Esophagus muscularis mucosa (tissue), 4 donors: Measurements from ENCODE around the gene PTPN14.

Experiments used
- EP300 ChIP-seq: sonication (generic); formaldehyde crosslinking; IDR thresholded peaks from one replicate; pipeline ENCODE4 v1.6.1; 2017; ENCODE audit warnings: antibody characterized with exemption
- POLR2A ChIP-seq: fragments of 450-650 bp; IDR thresholded peaks from one replicate; pipeline ENCODE4 v1.6.1; 2017; ENCODE audit warnings: antibody characterized with exemption, moderate library complexity, mild to moderate bottlenecking, low read depth
- POLR2AphosphoS5 ChIP-seq, 2 donors: sonication (generic); formaldehyde crosslinking; IDR thresholded peaks; one replicate each; pipeline ENCODE4 v1.6.1; 2017; ENCODE audit warnings: antibody characterized with exemption in 2 of 2
- TF ChIP-seq, protein P1 (sequence below), 3 experiments: fragments of 200-600 bp in 2 of 3; fragments of 450-650 bp in 1 of 3; sonication (generic) in 2 of 3; IDR thresholded peaks; one replicate each; pipeline ENCODE4 v1.5.1; 2017 to 2019; ENCODE audit warnings: antibody characterized with exemption in 3 of 3, mild to moderate bottlenecking in 2 of 3, moderate library complexity in 1 of 3

DNA sequence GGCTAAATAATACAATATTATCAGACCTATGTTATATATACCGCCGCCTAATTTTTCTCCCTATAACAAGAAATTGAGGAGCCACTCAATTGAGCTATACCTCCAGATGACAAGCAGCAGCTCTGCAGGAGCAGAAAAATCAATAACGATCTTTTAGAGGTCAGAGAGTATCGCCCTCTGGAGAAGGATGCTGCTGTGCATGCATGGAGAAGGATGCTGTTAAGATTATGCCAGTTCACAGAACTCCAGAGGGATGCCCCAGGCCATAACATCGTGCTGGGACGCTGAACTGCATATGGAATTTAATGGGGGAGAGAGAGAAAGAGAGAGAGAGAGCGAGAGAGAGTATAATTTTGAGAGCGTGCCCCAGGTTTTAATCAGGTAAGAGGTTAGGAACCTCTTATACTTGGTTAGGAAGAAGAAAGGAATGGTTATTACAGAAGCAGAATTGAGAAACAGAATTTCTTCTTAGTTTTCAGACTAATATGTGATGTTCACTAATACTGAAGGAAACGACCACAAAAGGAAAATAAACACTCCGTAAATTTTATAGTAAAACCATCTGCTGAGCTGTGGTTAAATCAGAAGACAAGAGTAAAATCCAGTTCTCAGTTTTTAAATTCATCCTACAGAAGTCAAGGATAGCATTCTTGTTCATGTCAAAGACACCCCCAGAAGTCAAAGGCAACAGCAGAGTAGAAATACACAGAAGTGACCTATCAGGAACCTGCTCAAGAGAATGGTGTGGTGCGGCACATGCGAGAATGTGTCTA, 159.3 kb downstream of the PTPN14 start:
- no peak for TF ChIP-seq POLR2AphosphoS5 (IDR thresholded peaks at IDR 0.05)
- TF ChIP-seq POLR2A = no peak
- TF ChIP-seq, protein P1, sequence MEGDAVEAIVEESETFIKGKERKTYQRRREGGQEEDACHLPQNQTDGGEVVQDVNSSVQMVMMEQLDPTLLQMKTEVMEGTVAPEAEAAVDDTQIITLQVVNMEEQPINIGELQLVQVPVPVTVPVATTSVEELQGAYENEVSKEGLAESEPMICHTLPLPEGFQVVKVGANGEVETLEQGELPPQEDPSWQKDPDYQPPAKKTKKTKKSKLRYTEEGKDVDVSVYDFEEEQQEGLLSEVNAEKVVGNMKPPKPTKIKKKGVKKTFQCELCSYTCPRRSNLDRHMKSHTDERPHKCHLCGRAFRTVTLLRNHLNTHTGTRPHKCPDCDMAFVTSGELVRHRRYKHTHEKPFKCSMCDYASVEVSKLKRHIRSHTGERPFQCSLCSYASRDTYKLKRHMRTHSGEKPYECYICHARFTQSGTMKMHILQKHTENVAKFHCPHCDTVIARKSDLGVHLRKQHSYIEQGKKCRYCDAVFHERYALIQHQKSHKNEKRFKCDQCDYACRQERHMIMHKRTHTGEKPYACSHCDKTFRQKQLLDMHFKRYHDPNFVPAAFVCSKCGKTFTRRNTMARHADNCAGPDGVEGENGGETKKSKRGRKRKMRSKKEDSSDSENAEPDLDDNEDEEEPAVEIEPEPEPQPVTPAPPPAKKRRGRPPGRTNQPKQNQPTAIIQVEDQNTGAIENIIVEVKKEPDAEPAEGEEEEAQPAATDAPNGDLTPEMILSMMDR (IDR thresholded peaks at IDR 0.05) = no peak
- TF ChIP-seq EP300 = no peak
